ENCODE measurements around the gene ESR2. TPM values are rescaled to one million over a fixed set of nuclear protein-coding genes. Genes with fewer than 3 reads are reported as not detected.
"Not testable (repeated sequence)": the region's sequence is repeated elsewhere in the genome, so short reads cannot be mapped to it uniquely, and the experiment has no call there.

Gene ESR2
- total RNA-seq: 1 to 10 TPM in 1 of 2 donors, under 1 TPM in 1; 0.31 to 1.3 TPM
- long read RNA-seq, partial matches to known transcripts: 0 of 1 reads
- long read RNA-seq, other reads (novel, unspliced or antisense): 1 of 1 reads

DNA sequence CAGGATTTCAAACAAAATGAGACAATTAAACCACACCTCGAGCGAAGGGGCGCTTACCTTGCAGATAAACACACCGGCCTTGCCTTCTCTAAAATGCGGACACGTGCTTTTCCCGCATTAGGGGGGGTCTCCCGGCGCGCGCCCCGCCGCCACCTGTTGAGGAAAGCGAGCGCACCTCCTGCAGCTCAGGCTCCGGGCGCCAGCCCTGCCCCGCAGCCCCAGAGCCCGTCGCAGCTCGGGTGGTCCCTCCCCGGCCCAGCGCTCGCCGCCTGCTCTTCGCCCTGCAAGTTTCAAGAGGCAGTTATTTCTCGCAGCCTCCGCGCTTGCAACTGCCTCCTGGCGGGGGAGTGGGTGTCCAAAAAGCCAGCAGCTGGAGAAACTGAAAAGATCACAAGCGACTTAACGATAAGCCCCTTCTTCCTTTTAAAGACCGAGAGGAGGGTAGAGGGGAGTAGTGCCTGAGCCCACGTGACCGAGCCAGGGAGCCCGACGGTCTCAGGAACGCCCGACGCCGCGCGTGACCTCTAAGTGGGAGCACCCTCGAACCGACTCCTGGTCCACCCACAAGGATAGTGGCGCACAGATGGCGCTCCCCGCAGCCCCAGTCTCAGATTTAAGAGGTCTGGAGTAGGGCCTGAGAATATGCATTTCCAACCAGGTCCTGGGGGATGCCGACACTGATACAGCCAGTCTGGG lies at the start of gene ESR2:
TSS of gene ESR2 (minus strand) at position 396 of the 696 bp plus-strand sequence. CDS start 11,386 bp downstream, outside the sequence.
- intact Hi-C loops (cut with DNase I): loop anchor here (2.0 to 10.0 kb wide), 3 partner anchors 135 to 499 kb away; no protein-coding TSS in a partner anchor
- peak; percentile 27 for DNase-seq
- ATAC-seq: peak; percentile 62 to 74

DNA sequence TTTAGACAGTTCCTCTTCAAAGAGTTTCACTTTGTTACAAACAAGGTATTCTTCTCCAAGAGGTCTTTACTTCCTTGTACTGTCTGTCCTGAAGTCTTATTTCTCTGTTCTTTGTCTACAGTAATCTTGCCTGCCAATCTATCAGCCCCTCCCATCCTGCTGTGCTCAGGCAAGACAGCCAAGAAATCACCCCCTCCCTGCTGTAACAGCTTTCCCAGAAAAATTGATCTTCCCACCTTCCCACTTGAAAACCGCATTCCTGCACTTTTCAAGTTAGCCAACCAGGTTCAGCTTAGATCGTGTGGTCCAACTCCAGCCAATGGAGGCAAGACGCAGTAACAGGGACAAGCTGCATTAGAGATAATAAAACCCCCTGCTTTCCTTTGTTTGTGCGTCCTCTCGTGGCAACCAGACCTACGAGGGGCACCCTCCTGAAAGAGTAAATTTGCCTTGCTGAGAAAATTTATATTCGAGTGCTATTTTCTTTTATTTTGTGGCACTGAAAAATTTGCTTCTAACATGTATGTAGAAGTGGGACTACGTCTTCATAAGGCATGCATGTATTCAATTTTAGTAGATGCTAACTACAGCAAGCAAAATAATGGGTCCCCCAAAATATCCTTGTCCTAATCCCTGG lies 46.5 kb upstream of the ESR2 start:
- DNase-seq (no peak), ATAC-seq (no peak)
- intact Hi-C loops (cut with DNase I): loop anchor here (5.0 to 10.0 kb wide), 2 partner anchors 124 to 137 kb away; partner anchors contain the start of gene AKAP5 (in 1 of the 2)

- DNase-seq (peak; percentile 95), ATAC-seq (peak; percentile 95 to 97)
- intact Hi-C loops (cut with DNase I): no loop called here
These were observed 44.6 kb upstream of the ESR2 start for GRCh38 chr14:64338616-64339316.

GRCh38 chr14:64337888-64338615 lies 43.9 kb upstream of the ESR2 start:
- intact Hi-C loops (cut with DNase I): no loop called here
- DNase-seq (no peak), ATAC-seq (peak; percentile 69 to 83)

DNA sequence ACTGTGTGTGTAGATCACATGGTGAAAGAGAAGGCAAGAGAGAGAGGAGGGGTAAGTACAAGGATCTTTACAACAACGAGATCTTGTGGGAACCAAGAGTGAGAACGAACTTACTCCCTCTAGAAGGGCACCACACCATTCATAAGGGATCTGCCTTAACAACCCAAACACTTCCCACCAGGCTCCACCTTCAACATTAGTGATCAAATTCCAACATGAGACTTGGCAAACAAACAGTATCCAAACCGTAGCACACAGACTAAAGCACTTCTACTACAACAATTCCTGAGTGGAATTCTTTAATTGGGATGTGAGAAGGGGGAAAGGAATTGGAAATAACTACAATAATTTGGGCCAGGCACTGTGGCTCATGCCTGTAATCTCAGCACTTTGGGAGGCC lies 35.0 kb upstream of the ESR2 start:
- no peak for ATAC-seq
- no peak for DNase-seq
- intact Hi-C loops (cut with DNase I): no loop called here

- intact Hi-C loops (cut with DNase I): no loop called here
- DNase-seq: no peak
- no peak for ATAC-seq
These were observed 32.3 kb upstream of the ESR2 start for GRCh38 chr14:64326502-64326901.

DNA sequence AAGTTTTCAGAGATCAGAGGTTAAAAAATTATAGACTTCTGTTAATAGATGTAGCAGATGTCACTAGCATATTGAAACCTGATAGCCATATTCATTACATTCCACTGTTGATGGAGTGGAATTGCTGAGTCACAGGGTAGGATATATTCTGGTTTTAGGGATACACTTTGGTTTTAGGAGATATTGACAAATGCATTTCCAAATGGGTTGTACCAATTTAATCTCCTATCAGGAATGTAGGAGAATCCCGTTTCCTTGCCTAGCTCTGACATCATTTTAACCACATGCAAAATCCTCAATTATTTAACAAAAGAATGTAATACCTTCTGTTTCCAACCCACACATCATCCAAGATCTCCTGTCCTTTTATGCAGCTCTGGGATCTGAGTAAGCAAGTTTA lies 30.7 kb upstream of the ESR2 start:
- DNase-seq (no peak), ATAC-seq (no peak)
- intact Hi-C loops (cut with DNase I): no loop called here

DNA sequence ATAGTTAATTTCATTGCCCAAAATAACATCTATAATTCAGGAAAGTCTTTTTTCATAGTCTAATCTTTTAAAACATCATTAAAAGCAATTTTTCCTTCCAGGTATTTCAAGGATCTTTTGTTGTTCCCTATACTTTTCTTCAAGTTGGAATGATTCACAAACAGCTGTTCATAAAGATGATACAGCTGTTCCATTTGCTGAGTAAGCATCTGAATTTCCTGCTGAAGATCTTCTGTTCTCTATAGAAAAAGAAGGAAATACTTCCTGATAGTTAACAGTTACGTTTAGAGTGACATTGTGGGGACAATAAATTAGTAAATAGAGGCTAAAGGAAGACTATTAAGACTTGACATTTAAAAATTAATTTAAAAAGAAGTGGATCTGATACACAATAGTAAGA lies 30.3 kb upstream of the ESR2 start:
- DNase-seq (no peak), ATAC-seq (no peak)
- intact Hi-C loops (cut with DNase I): no loop called here

GRCh38 chr14:64320362-64320761 lies 26.2 kb upstream of the ESR2 start:
- intact Hi-C loops (cut with DNase I); DNase-seq; ATAC-seq: not testable (repeated sequence)

GRCh38 chr14:64318695-64319094 lies 24.5 kb upstream of the ESR2 start:
- intact Hi-C loops (cut with DNase I); ATAC-seq; DNase-seq: not testable (repeated sequence)

GRCh38 chr14:64303471-64303917 lies 9.3 kb upstream of the ESR2 start:
- ATAC-seq: peak; percentile 46 to 47
- intact Hi-C loops (cut with DNase I): no loop called here

GRCh38 chr14:64298773-64299172 lies 4.6 kb upstream of the ESR2 start:
- ATAC-seq (no peak), DNase-seq (no peak)
- intact Hi-C loops (cut with DNase I): loop anchor here (5.0 to 10.0 kb wide), 4 partner anchors 144 to 504 kb away; no protein-coding TSS in a partner anchor

More at GRCh38 chr14:64303471-64303917, 9.3 kb upstream of the ESR2 start:
- DNase-seq: no peak

- no peak for DNase-seq
These were observed 2.4 kb upstream of the ESR2 start for GRCh38 chr14:64296561-64296960.

DNA sequence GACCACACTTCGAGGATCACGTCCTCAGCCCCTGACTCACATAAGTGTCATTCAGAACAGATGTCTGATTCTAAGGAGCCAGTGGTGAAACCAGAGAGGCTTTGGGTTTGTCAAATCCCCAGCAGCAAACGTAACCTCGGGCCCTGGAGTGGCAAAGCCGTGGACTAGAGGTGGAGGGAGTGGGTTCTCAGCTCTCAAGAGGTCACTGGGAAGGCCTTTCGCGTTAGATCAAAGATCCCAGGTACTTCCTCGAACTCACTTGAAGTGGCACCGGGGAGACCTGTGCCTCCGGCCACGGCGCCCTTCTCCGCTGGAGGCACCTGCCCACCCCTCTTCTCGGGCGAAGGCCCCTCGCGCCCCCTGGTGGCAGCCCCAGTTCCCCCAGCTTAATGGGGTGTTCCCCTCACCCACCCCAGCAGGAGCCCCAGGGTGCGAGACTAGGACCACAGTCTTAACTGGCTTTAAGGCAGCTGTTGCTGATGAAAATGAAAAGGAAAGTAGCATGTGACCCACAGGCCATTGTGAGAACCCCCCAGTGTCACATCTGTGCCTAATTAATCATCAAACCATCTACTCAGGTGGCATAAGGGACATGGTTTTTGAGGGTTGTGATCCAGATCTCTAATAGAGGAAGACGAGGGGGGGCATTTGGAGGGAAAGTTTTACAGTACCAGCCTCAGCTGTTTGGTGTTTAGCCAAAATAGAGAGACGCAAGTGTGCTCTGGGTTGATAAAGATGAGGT lies 672 bp upstream of the ESR2 start:
- peak; percentile 72 for DNase-seq
- intact Hi-C loops (cut with DNase I): loop anchor here (2.0 to 10.0 kb wide), 5 partner anchors 136 to 500 kb away; no protein-coding TSS in a partner anchor
- ATAC-seq: peak; percentile 94

More at GRCh38 chr14:64296561-64296960, 2.4 kb upstream of the ESR2 start:
- intact Hi-C loops (cut with DNase I): loop anchor here (5.0 to 10.0 kb wide), 4 partner anchors 142 to 502 kb away; no protein-coding TSS in a partner anchor
- no peak for ATAC-seq

GRCh38 chr14:64292197-64292596 lies 2.0 kb downstream of the ESR2 start:
- DNase-seq: no peak
- ATAC-seq: no peak
- intact Hi-C loops (cut with DNase I): loop anchor here in 1 of 2 donors (10.0 kb wide), 2 partner anchors 137 to 497 kb away; no protein-coding TSS in a partner anchor

GRCh38 chr14:64289571-64289970 lies 4.6 kb downstream of the ESR2 start:
- DNase-seq: no peak
- intact Hi-C loops (cut with DNase I): no loop called here
- no peak for ATAC-seq

GRCh38 chr14:64281805-64282204 lies 12.4 kb downstream of the ESR2 start:
- ATAC-seq (no peak), DNase-seq (no peak)
- intact Hi-C loops (cut with DNase I): no loop called here

All from left cardiac atrium (tissue), 4 donors.